ENCODE results near the gene MYOZ3. TPM values are rescaled to one million over a fixed set of nuclear protein-coding genes. Genes with fewer than 3 reads are reported as not detected.

MYOZ3 gene, protein sequence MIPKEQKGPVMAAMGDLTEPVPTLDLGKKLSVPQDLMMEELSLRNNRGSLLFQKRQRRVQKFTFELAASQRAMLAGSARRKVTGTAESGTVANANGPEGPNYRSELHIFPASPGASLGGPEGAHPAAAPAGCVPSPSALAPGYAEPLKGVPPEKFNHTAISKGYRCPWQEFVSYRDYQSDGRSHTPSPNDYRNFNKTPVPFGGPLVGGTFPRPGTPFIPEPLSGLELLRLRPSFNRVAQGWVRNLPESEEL
- 1 to 10 TPM; 5.4 to 6.4 (median 6.3) TPM for polyA plus RNA-seq (ENCODE audit: insufficient read length in 4 of 4)

GRCh38 chr5:150661086-150661485, at the start of gene MYOZ3:
TSS of gene MYOZ3 (plus strand) at chr5:150661251. CDS start at chr5:150662942, 1,691 bp downstream.
- DNase-seq (ENCODE audit: low read depth in 4 of 4, low spot score in 3 of 4) = no peak

- no peak for DNase-seq (ENCODE audit: low read depth in 4 of 4, low spot score in 3 of 4)
Observed at GRCh38 chr5:150612405-150612804, 48.6 kb upstream of the MYOZ3 start.

DNA sequence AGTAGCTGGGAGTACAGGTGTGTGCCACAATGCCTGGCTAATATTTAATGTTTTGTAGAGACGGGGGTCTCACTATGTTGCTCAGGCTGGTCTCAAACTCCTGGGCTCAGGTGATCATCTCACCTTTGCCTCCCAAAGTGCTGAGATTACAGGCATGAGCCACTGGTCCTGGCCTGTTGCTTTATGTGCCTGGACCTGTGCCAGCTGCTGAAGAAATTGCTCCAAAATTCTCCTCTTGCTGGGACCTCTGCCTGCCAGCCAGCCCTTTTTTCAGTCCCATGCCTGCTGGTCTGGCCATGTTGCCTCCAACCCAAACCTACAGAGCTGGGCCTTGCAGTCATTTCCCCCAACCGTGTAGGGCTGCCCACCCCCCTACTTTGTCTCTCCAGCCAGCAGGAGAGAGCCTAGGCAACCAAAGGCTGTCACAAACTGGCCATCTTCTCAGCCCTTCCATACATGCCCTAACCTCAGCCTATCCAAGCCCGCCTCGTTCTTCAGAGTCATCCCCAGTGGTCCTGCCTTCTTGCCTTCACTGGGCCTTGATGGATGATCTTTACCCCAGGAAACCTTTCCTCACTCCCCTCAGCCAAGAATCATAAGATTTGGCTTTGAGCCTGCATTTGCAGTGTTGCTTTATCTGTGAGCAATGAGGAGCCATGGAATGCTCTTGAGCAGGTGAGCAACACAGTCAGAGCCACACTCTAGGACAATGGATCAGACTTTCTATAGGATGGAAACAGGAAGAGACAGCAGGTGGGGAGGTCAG, 48.0 kb upstream of the MYOZ3 start:
- no peak for DNase-seq (ENCODE audit: low read depth in 4 of 4, low spot score in 3 of 4)

GRCh38 chr5:150613991-150614660, 46.9 kb upstream of the MYOZ3 start:
- DNase-seq (ENCODE audit: low read depth in 4 of 4, low spot score in 3 of 4) = no peak

DNA sequence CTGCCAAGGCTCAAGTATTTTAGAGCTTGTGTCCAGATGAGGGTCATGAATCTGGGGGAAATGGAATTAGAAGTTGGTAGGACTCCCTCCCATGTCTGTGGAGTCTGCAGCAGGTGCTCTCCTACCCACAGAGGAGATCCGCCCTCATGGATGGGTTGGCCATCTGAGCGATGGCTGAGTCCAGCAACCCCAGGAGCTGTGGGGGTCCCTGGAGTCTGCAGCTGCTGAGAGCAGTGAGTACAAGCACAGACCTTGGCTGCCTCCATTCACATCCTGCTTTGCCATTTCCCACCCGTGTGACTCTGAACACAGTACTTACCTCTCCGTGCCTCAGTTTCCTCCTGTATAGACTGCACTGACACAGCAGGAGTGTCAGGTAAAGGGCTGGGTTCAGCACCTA, 46.4 kb upstream of the MYOZ3 start:
- no peak for DNase-seq (ENCODE audit: low read depth in 4 of 4, low spot score in 3 of 4)

- no peak for DNase-seq (ENCODE audit: low read depth in 4 of 4, low spot score in 3 of 4)
Observed at GRCh38 chr5:150615141-150615699, 45.8 kb upstream of the MYOZ3 start.

DNA sequence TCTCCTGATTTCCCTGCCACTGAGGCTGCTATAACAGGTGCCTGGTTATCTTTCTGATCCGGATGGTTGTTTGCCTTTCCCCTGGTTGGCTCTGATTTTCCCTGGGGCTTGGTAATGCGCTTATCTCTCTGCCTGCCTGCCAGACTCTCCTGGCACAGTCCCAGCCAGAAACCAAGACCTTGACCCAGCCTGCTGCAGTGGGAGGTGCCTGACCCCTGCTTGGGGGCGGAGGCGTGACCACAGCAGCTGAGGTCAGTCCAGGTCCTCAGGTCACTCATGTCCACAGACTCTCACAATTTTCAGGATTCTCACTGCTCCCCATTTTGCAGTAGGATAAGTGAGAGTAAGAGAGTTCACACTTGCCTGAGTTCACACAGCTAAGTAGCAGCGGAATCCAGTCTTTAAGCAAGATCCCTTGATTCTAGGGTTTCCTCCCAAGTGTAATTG, 45.0 kb upstream of the MYOZ3 start:
- DNase-seq (ENCODE audit: low read depth in 4 of 4, low spot score in 3 of 4) = no peak

DNA sequence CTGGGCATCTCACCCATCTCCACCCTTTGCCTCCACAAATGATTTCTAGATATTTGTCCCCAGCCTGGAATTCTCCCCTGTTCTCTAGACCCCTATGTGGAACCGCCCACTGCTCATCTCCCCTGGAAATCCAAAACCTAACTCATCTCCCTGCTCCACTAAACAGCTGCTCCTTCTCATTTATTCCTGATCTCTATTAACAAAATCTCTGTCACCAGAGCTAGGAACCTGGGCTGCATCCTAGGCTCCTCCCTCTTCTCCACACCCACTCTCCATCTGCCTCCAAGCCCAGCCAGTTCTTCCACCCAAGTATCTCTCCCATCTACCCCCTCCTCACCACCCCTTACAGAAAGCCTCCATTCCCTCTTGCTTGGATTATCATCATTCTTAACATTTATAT, 44.5 kb upstream of the MYOZ3 start:
- no peak for DNase-seq (ENCODE audit: low read depth in 4 of 4, low spot score in 3 of 4)

GRCh38 chr5:150618163-150618562, 42.9 kb upstream of the MYOZ3 start:
- DNase-seq (ENCODE audit: low read depth in 4 of 4, low spot score in 3 of 4) = no peak

DNA sequence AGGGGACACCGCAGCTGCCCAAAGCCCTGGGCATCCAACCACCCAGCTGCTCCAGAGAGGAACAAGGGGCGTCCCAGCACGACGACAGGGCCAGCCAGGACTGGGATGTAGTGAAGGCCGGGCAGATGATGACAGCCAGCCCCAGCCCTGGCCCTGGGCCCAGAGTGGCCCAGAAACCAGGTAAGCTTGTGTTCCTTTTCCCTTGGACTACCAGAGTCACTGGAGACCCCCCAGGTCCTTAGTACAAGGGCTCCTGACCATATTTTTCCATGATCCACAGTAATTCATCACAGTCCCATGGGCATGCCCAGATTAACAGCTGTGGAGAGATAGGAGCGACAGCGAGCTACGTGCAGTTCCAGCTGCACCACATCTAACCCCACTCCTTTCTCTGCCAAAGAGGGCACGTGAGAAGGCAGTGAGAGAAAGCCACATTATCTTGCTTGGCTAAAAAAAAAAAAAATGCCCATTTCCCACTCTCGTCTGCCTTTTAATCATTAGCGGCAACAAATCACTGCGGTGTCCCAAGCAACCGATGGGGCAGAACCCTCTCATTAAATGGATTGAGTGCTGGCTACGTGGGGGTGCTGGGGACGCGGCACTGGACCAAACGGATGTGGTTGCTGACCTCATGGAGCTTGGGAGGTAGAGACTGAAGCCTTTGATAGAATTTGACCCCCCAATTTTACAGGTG, 42.3 kb upstream of the MYOZ3 start:
- no peak for DNase-seq (ENCODE audit: low read depth in 4 of 4, low spot score in 3 of 4)

DNA sequence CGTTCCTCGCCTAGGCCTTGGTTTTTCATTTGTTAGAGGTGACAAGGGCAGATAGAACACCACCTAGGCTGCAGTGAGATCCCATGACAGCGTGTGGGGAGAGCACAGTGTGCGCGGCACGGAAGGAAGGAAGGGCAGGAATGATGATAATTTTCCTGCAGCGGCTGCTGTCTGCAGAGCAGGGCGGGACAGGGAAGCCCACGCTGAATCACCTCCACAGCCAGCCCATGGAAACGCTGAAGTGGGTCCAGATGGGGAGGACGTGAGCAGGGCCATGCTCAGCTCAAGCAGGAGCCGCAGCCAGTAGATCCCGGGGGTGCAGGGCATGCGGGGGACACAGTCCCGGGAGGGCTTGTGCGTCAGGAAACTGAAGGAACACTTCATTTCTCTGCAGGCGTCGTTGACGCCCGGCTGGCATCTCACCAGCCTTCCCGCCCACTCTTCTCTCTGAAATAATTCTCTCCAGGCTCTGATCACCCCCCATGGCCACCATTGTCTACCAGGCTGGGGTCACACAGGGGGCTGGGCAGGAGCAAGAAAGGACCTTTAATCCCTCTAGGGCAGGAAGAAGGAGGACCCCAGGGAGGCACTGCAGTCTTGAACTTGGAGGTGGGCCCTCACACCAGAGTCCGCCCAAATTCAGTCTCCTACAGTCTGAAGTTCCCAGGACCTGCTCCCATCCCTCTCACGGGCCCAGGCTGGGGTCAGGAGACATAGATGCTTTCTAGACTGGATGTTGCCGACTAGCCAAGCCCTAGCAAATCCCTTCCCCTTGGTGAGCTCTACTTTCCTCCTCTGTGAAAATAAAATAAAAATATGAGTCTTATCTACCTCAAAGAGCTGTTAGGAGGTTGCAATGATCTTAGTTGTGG, 41.5 kb upstream of the MYOZ3 start:
- no peak for DNase-seq (ENCODE audit: low read depth in 4 of 4, low spot score in 3 of 4)

DNA sequence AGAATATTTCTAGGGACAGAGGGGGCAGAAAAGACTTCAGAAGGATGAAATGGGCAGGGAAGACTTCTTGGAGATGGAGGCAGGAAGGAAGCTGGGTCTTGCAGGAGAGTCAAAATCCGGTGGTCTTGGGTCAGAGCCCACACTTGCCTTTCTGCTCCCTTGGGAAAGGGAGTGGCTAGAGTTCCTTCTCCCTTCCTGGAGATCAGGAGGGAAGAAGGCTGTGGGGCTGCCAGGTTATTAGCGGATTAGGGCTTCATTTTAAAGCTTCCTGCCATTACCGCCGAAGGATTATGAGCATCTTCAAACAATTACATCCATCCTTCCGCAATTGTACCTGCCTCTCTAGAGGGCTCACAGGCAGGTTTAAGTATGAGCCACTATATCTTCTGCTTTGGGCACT, 39.8 kb upstream of the MYOZ3 start:
- DNase-seq (ENCODE audit: low read depth in 4 of 4, low spot score in 3 of 4) = no peak

DNA sequence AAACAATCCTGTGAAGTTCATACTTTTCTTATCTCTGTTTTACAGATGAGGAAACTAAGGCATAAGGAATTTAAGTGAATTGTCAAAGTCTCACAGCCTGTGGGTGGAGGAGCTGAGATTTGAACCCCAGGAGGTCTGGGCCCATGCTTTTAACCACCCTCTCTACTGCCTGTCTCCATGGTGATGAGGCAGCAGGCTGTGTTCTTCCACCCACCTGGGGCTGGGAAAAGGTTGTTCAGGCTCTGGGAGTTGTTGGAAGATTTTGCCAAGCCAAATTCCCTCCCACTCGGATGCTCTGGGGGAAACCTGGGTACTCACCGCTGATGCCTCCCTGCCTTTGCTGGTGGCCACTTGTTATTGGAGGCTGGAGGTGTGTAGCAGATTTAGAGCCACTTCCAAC, 38.9 kb upstream of the MYOZ3 start:
- no peak for DNase-seq (ENCODE audit: low read depth in 4 of 4, low spot score in 3 of 4)

DNA sequence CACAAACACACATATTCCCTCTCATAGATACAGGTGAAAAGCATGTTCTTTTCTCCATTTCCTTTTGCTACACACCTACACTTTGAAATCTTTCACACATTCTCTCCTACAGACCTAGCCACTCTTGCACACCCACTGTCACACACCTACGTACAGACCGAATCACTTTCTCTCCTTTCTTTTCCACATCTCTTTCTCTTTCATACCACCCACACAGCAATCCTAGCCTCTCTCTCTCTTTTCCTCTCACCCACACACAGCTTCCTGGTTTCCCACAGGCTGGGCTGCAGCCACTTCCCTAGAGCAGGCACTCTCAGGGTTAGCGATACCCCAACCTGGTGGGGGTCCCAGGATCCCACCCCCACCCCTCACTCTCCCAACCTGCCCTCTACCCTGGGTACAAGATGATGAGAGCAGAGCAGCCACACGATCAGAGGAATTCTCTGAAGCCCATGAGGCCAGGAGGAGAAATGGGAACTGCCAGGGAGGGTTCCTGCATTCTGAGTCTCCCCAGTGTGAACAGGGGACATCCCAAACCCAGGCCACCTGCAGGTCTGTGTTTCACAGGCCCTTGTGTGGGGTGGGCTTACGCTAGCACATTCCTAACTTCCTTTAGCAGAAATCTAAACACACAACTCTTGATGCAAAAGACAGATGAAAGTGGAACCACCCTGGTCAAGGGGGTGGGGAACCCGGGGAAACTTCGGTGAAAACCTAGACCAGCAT, 37.7 kb upstream of the MYOZ3 start:
- no peak for DNase-seq (ENCODE audit: low read depth in 4 of 4, low spot score in 3 of 4)

- DNase-seq (ENCODE audit: low read depth in 4 of 4, low spot score in 3 of 4) = no peak
Observed at GRCh38 chr5:150623878-150624216, 37.2 kb upstream of the MYOZ3 start.

DNA sequence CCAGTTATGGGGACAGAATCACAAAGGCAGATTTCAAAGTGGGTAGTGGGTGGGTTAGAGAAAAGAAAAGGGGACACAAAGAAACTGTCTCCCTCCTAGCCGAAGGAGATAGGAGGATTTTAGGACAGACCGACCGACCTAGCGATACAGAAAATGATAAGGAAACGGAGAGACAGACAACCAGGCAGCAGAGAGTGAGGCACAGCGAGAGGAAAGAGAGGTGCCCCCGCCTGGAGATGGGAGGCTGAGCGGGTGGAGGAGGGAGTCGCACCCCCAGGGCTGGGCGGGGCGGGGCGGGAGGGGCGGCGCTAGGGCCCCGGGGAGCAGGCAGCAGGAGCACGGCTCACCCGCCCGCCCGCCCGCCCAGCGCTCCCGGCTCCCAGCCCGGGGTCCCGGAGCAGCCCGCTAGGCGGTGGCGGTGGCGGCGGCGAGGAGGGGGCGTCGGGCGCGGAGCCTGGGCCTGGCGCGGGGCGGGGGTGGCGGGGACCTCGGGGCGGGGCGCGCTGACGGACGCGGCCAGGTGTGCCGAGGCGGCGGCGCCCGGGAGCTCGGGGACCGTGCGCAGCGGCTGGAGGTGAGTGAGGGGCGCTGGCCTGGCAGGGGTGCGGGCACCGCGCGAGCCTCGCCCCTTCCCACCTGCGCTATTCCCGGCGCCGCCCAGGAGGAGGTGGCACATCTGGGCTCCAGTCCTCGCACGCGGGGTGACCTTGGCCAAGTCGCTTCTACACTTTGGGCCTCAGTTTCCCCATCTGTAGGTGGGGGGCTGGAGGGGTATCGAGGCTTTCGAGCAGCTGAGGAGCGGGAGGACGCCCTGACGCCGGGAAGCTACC, 36.5 kb upstream of the MYOZ3 start:
- DNase-seq (ENCODE audit: low read depth in 4 of 4, low spot score in 3 of 4) = no peak

- no peak for DNase-seq (ENCODE audit: low read depth in 4 of 4, low spot score in 3 of 4)
Observed at GRCh38 chr5:150625164-150625535, 35.9 kb upstream of the MYOZ3 start.

Measured in right renal pelvis (tissue), 4 donors.